Uterus (tissue), 2 donors: ENCODE results near the gene CLDN7.
"Not testable (repeated sequence)": the region's sequence is repeated elsewhere in the genome, so short reads cannot be mapped to it uniquely, and the experiment has no call there.

ENCODE experiments used
- CTCF ChIP-seq, 4 experiments: fragments of 200-600 bp in 2 of 4; fragments of 450-650 bp in 2 of 4; sonication (generic) in 2 of 4; IDR thresholded peaks; one replicate each; pipeline ENCODE4 v1.5.1; 2016 to 2019; ENCODE audit warnings: antibody characterized with exemption in 4 of 4, mild to moderate bottlenecking in 2 of 4, moderate library complexity in 1 of 4
- POLR2A ChIP-seq, 2 donors: fragments of 450-650 bp; IDR thresholded peaks; one replicate each; pipeline ENCODE4 v1.6.1; 2016; ENCODE audit warnings: antibody characterized with exemption in 2 of 2, mild to moderate bottlenecking in 1 of 2, moderate library complexity in 1 of 2

GRCh38 chr17:7243838-7244237 is 18.4 kb downstream of the CLDN7 start:
- TF ChIP-seq CTCF, POLR2A (IDR thresholded peaks at IDR 0.05): not testable (repeated sequence)
